ENCODE data around the gene ALG3.

Gene ALG3

GRCh38 chr3:184260724-184261269, 12.0 kb upstream of the ALG3 start:
- Histone ChIP-seq H3K4me1 (peaks cover 27% of the 10 kb centered on the region), H3K27me3 (peaks cover 71% of the 10 kb centered on the region), H3K4me3 (peak overlapping the region; percentile 66), H3K9ac (no peak overlapping the region), H3K4me2 (peak overlapping the region; percentile 96), H3K27ac (no peak overlapping the region), H3K36me3 (peaks cover 11% of the 10 kb centered on the region), H3K9me3 (no peaks in the 10 kb centered on the region), H4K20me1 (peaks cover 66% of the 10 kb centered on the region)
- no peak for TF ChIP-seq Cebpa-rat (IDR thresholded peaks at IDR 0.05)

GRCh38 chr3:184259878-184260723, 11.3 kb upstream of the ALG3 start:
- Histone ChIP-seq H3K4me2 (peak overlapping the region; percentile 96), H3K4me1 (peaks cover 27% of the 10 kb centered on the region), H3K4me3 (peak overlapping the region; percentile 66), H3K27ac (no peak overlapping the region), H3K9ac (no peak overlapping the region), H3K27me3 (peaks cover 71% of the 10 kb centered on the region), H3K36me3 (peaks cover 11% of the 10 kb centered on the region), H3K9me3 (no peaks in the 10 kb centered on the region), H4K20me1 (peaks cover 73% of the 10 kb centered on the region)
- no peak for TF ChIP-seq Cebpa-rat (IDR thresholded peaks at IDR 0.05)

- peaks cover 11% of the 10 kb centered on the region for H3K36me3 ChIP-seq
- H3K4me2 ChIP-seq, result no peak overlapping the region
- H3K9ac ChIP-seq, result no peak overlapping the region
- H3K4me1 ChIP-seq, result peaks cover 27% of the 10 kb centered on the region
- H3K27ac ChIP-seq, result no peak overlapping the region
- peaks cover 80% of the 10 kb centered on the region for H4K20me1 ChIP-seq
- no peak for TF ChIP-seq Cebpa-rat (IDR thresholded peaks at IDR 0.05)
- H3K4me3 ChIP-seq, result no peak overlapping the region
- H3K9me3 ChIP-seq, result no peaks in the 10 kb centered on the region
- peaks cover 67% of the 10 kb centered on the region for H3K27me3 ChIP-seq
Measured at GRCh38 chr3:184259396-184259877, 10.7 kb upstream of the ALG3 start.

- H3K9ac ChIP-seq, result no peak overlapping the region
- H3K36me3 ChIP-seq, result peaks cover 11% of the 10 kb centered on the region
- no peak overlapping the region for H3K4me2 ChIP-seq
- H3K4me1 ChIP-seq, result peaks cover 27% of the 10 kb centered on the region
- H4K20me1 ChIP-seq, result peaks cover 85% of the 10 kb centered on the region
- no peak overlapping the region for H3K4me3 ChIP-seq
- H3K27me3 ChIP-seq, result peaks cover 62% of the 10 kb centered on the region
- TF ChIP-seq Cebpa-rat (IDR thresholded peaks at IDR 0.05), result no peak
- no peaks in the 10 kb centered on the region for H3K9me3 ChIP-seq
- H3K27ac ChIP-seq, result no peak overlapping the region
Measured at GRCh38 chr3:184258926-184259325, 10.2 kb upstream of the ALG3 start.

DNA sequence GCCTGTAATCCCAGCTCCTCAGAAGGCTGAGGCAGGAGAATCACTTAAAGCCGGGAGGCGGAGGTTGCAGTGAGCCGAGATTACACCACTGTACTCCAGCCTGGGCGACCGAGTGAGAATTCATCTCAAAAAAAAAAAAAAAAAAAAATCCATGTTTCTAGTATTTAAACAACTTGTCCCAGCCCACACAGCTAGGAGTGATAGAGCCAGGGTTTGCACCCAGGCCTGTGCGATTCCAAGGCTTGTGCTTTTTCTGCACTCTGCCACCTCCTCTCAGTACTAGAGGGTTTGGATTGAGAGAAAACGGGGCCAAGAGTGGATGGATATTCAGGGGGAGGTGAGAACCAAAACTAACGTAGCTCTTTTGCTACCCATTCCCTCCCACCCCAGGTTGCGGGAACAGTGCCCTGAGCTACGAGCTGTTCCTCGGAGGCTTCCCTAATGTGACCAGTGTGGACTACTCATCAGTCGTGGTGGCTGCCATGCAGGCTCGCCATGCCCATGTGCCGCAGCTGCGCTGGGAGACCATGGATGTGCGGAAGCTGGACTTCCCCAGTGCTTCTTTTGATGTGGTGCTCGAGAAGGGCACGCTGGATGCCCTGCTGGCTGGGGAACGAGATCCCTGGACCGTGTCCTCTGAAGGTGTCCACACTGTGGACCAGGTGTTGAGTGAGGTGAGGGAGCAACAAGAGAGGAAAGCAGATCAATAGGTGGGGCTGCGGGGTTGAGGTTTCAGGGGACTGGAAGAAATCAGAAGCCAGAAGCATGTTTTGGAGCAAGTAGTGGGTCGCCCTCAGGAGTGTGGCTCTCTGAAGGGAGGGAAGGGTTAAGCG, 8.5 kb upstream of the ALG3 start:
- peaks cover 93% of the 10 kb centered on the region for H4K20me1 ChIP-seq
- H3K4me3 ChIP-seq, result no peak overlapping the region
- peaks cover 45% of the 10 kb centered on the region for H3K27me3 ChIP-seq
- no peaks in the 10 kb centered on the region for H3K9me3 ChIP-seq
- TF ChIP-seq Cebpa-rat (IDR thresholded peaks at IDR 0.05), result no peak
- H3K4me1 ChIP-seq, result peaks cover 19% of the 10 kb centered on the region
- H3K27ac ChIP-seq, result no peak overlapping the region
- no peak overlapping the region for H3K4me2 ChIP-seq
- no peak overlapping the region for H3K9ac ChIP-seq
- H3K36me3 ChIP-seq, result peaks cover 11% of the 10 kb centered on the region

- Histone ChIP-seq H3K27ac (no peak overlapping the region), H3K4me2 (no peak overlapping the region), H3K36me3 (peaks cover 11% of the 10 kb centered on the region), H4K20me1 (peaks cover 98% of the 10 kb centered on the region), H3K4me3 (no peak overlapping the region), H3K4me1 (peaks cover 11% of the 10 kb centered on the region), H3K9ac (no peak overlapping the region), H3K27me3 (peaks cover 27% of the 10 kb centered on the region), H3K9me3 (no peaks in the 10 kb centered on the region)
- no peak for TF ChIP-seq Cebpa-rat (IDR thresholded peaks at IDR 0.05)
Measured at GRCh38 chr3:184255291-184256039, 6.7 kb upstream of the ALG3 start.

DNA sequence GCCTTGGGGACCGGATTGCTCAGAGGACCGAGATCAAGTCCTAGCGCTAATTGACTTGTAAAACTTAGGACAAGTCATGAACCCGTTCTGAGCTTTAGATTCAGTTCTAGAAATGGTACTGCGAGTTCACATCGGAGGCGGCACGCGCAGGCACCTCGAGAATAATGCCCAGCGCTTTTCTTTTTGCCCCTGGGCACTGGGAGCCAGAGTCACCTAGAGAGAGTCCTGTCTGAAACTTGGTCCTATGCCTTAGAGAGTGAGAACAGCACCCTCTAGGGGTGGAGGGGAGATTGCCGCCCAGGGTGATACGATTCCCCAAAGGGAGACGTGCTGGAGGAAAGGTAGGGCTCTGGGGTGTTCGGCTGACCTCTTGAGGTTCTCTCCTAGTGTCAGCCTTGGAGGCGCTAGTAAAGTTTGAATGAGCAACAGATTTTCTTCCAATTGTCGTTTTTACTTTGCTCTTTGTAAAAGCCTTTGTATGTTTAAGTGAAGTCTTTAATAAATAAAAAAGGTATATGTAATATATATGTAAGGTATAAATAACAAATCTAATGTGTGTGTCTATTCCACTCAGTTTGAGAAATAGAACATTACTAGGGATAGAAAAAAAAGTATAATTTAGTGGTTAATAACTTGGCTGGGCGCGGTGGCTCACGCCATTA, 1.5 kb upstream of the ALG3 start:
- H3K27me3 ChIP-seq, result no peaks in the 10 kb centered on the region
- H3K4me2 ChIP-seq, result peak overlapping the region; percentile 88
- peak overlapping the region; percentile 92 for H3K9ac ChIP-seq
- peaks cover 23% of the 10 kb centered on the region for H3K4me1 ChIP-seq
- H3K27ac ChIP-seq, result peak overlapping the region; percentile 95
- peak overlapping the region; percentile 85 for H3K4me3 ChIP-seq
- no peaks in the 10 kb centered on the region for H3K9me3 ChIP-seq
- H4K20me1 ChIP-seq, result peaks cover 67% of the 10 kb centered on the region
- peaks cover 13% of the 10 kb centered on the region for H3K36me3 ChIP-seq
- no peak for TF ChIP-seq Cebpa-rat (IDR thresholded peaks at IDR 0.05)

DNA sequence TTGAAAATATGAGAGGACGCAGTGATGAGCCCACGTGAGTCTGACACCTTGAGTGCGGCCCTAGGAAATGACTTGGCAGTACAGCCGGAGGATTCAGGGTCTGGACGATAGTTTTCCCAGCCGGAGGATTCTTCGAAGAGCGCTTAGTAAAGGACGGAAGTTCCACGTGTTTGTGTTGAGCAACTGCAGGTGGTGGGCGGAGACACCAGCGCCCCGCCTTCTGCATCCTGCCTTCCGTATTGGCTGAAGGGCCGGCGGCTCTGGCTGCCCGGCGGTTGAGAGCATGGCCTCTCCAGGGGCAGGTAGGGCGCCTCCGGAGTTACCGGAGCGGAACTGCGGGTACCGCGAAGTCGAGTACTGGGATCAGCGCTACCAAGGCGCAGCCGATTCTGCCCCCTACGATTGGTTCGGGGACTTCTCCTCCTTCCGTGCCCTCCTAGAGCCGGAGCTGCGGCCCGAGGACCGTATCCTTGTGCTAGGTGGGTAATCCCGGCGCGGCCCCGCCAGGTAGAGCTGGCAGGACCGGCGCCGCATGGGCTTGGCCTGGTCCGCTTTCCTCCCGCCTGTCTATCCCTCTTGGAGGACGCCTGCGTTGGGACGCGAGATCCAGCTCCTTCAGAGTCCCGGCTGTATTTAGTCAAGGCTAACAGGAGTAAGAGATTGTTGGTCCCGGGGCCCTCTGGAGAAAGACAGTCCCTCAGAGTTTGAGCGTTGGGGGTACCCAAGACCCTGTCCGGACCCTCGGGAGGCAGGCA, 827 bp upstream of the ALG3 start, which contains the start of gene EEF1AKMT4:
Gene EEF1AKMT4 (plus strand): TSS at position 261 of the 755 bp plus-strand sequence. CDS start 23 bp downstream, at position 284.
- H3K9me3 ChIP-seq, result no peaks in the 10 kb centered on the region
- H3K9ac ChIP-seq, result peak within 1 kb of the TSS; percentile 92
- peaks cover 67% of the 10 kb centered on the region for H4K20me1 ChIP-seq
- peaks cover 23% of the 10 kb centered on the region for H3K4me1 ChIP-seq
- peaks cover 20% of the 10 kb centered on the region for H3K36me3 ChIP-seq
- H3K4me3 ChIP-seq, result peak within 1 kb of the TSS; percentile 85
- peak within 1 kb of the TSS; percentile 88 for H3K4me2 ChIP-seq
- TF ChIP-seq Cebpa-rat (IDR thresholded peaks at IDR 0.05), result peak; percentile 98
- no peaks in the 10 kb centered on the region for H3K27me3 ChIP-seq
- H3K27ac ChIP-seq, result peak within 1 kb of the TSS; percentile 95
